ENCODE results near the gene MIF4GD. TPM values are rescaled to one million over a fixed set of nuclear protein-coding genes. Genes with fewer than 3 reads are reported as not detected.

The MIF4GD gene
- total and polyA plus RNA-seq, 2 experiments from 2014 or later = 11.3 to 15.9 TPM

- Histone ChIP-seq H3K36me3 (ENCODE audit: insufficient read depth) (peaks cover 19% of the 10 kb centered on the region), H3F3A (replicated peaks; ENCODE audit: low read depth) (peaks cover 49% of the 10 kb centered on the region), H3K27me3 (ENCODE audit: insufficient read depth) (no peaks in the 10 kb centered on the region), H3K4me1 (ENCODE audit: insufficient read depth) (peaks cover 10% of the 10 kb centered on the region), H4K20me1 (replicated peaks; ENCODE audit: insufficient read depth) (no peaks in the 10 kb centered on the region; the same call in 1 of the 2 replicates), H2AFZ (no peak overlapping the region), H3K4me2 (no peak overlapping the region), H3K4me3 (no peak overlapping the region), H3K9me2 (ENCODE audit: insufficient read depth) (no peaks in the 10 kb centered on the region), H3K27ac (ENCODE audit: low read depth) (0 out of 2 replicates have a peak overlapping the region, but pooled peaks have one; percentile 70), H3K79me2 (replicated peaks; ENCODE audit: insufficient read depth) (peaks cover 24% of the 10 kb centered on the region)
- Mint-ChIP-seq H3K27ac (no peak overlapping the region), H3K4me3 (no peak overlapping the region; the same call in 2 of the 3 replicates), H3K9me3 (no peaks in the 10 kb centered on the region), H3K36me3 (ENCODE audit: low read depth) (peaks cover 51% of the 10 kb centered on the region; the same call in 2 of the 3 replicates), H3K4me1 (peaks cover 31% of the 10 kb centered on the region), H3K27me3 (ENCODE audit: insufficient read depth, low read depth, poor library complexity) (peaks cover 11% of the 10 kb centered on the region)
- no peak for TF ChIP-seq ETS1 (IDR thresholded peaks at IDR 0.05)
- TF ChIP-seq POLR2AphosphoS5 (IDR thresholded peaks at IDR 0.05; ENCODE audit: low read depth) = peak; percentile 1; the same call in 1 of the 2 replicates
- ATAC-seq (no peak), DNase-seq (ENCODE audit: low spot score) (no peak)
Measured at GRCh38 chr17:75267153-75267410, 3.9 kb downstream of the MIF4GD start.

GRCh38 chr17:75266316-75267152 is 4.5 kb downstream of the MIF4GD start:
- Mint-ChIP-seq H3K27ac (no peak overlapping the region), H3K36me3 (ENCODE audit: low read depth) (peaks cover 51% of the 10 kb centered on the region; the same call in 2 of the 3 replicates), H3K4me3 (no peak overlapping the region; the same call in 2 of the 3 replicates), H3K4me1 (peaks cover 28% of the 10 kb centered on the region), H3K27me3 (ENCODE audit: insufficient read depth, low read depth, poor library complexity) (peaks cover 13% of the 10 kb centered on the region), H3K9me3 (no peaks in the 10 kb centered on the region)
- H3K36me3 ChIP-seq (ENCODE audit: insufficient read depth) = peaks cover 19% of the 10 kb centered on the region
- ATAC-seq = no peak
- 0 out of 2 replicates have a peak overlapping the region, but pooled peaks have one; percentile 70 for H3K27ac ChIP-seq (ENCODE audit: low read depth)
- H3K27me3 ChIP-seq (ENCODE audit: insufficient read depth) = no peaks in the 10 kb centered on the region
- H2AFZ ChIP-seq = no peak overlapping the region
- no peak overlapping the region for H3K4me3 ChIP-seq
- no peak overlapping the region for H3K4me2 ChIP-seq
- H4K20me1 ChIP-seq (replicated peaks; ENCODE audit: insufficient read depth) = no peaks in the 10 kb centered on the region; the same call in 1 of the 2 replicates
- H3K79me2 ChIP-seq (replicated peaks; ENCODE audit: insufficient read depth) = peaks cover 27% of the 10 kb centered on the region
- H3F3A ChIP-seq (replicated peaks; ENCODE audit: low read depth) = peaks cover 49% of the 10 kb centered on the region
- no peaks in the 10 kb centered on the region for H3K9me2 ChIP-seq (ENCODE audit: insufficient read depth)
- no peak for DNase-seq (ENCODE audit: low spot score)
- H3K4me1 ChIP-seq (ENCODE audit: insufficient read depth) = peaks cover 10% of the 10 kb centered on the region
- TF ChIP-seq EZH2phosphoT487 (IDR thresholded peaks at IDR 0.05; ENCODE audit: unreplicated experiment) (no peak), JUNB (IDR thresholded peaks at IDR 0.05; ENCODE audit: unreplicated experiment) (no peak), REST (IDR thresholded peaks at IDR 0.05; ENCODE audit: unreplicated experiment) (no peak), CTCF (conservative IDR thresholded peaks at IDR 0.05; ENCODE audit: low read depth in 2 of 2) (no peak), ZNF462 (CRISPR knock-in tag; IDR thresholded peaks at IDR 0.05) (no peak), POLR2AphosphoS5 (IDR thresholded peaks at IDR 0.05; ENCODE audit: low read depth) (no peak)
